ENCODE measurements around the gene LSM4.

LSM4 gene

DNA sequence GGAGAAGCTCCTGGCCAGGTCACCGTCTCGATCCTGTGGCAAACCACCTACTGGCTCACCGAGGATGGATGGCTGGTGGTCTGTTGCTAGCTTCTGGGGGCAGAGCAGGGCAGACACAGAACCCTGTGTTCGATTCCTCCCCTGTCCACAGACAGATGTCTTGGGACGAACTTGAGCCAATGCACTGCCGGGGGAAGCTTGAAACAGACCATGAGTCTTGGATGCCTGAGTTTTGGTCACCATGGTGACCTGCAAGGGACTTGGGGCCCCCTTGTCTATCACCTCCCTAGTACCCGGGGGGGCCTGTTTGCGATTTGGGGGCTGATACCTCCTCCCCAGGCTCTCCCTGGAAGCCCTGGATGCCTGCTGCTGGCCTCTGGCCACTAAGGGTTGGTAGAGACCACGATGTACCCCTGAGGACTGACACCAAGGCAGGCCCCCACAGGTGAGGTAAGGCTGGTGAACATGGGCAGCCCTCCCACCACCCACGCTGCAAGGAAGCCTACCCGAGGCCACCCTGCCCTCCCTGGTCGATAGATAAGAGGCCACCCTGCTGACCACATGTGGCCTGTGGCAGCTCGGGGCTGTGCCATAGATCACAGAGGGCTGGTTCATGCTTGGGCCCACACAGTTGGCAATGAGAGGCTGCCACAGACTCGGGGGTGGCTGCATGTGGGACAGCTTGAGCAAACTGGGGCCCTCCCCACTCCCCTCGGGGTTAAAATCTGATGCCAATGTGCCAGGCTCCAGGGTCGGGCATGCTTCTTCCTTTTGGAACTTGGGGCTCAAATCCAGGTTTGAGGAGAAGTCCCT lies 59.3 kb downstream of the LSM4 start:
- no peaks in the 10 kb centered on the region for H3K36me3 ChIP-seq (replicated peaks)
- no peaks in the 10 kb centered on the region for H3K9me3 ChIP-seq
- no peaks in the 10 kb centered on the region for H3K27me3 ChIP-seq (ENCODE audit: low read depth)
- in situ Hi-C loops (cut with MboI; ENCODE audit: low sequenced_read_pairs): no loop called here
- DNase-seq (ENCODE audit: low spot score in 2 of 2): no peak
- no peak overlapping the region for H3K4me3 ChIP-seq
- H3K4me1 ChIP-seq: no peaks in the 10 kb centered on the region

DNA sequence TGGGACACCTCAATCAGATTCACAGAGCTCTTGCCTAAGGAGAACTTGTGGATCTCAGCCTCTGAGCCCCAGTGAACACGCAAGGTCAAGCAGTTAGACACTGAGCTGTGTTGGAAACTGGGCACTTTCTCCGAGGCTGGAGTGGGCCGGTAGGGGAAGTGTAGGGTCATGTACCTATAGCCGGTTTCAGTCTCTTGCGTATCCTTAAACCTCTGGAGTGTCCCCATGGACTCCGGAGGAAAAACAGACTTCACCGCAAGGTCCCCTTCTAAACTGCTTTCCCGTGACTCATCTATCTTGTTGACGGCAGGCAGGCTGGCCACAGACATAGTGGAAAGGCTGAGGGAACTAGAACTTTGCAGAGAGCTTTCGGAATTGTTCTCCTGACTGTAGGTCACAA lies 60.0 kb downstream of the LSM4 start:
- no peak overlapping the region for H3K4me3 ChIP-seq
- no peaks in the 10 kb centered on the region for H3K4me1 ChIP-seq
- no peaks in the 10 kb centered on the region for H3K36me3 ChIP-seq (replicated peaks)
- DNase-seq (ENCODE audit: low spot score in 2 of 2): no peak
- in situ Hi-C loops (cut with MboI; ENCODE audit: low sequenced_read_pairs): no loop called here
- no peaks in the 10 kb centered on the region for H3K27me3 ChIP-seq (ENCODE audit: low read depth)
- H3K9me3 ChIP-seq: no peaks in the 10 kb centered on the region

DNA sequence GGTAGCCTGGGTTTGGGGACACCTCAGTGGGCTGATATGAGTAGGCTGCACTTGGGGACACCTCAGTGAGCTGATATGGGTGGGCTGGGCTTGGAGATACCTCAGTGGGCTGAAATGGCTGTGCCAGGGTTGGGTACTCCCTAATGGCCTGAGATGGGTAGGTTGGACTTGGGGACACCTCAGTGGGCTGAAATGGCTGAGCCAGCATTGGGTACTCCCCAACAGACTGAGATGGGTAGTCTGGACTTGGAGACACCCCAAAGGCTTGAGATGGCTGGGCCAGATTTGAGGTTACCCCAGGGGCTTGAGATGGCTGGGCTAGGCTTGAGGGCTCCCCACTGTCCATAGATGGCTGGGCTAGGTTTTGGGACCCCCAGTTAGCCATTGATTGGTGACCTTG lies 60.7 kb downstream of the LSM4 start:
- H3K36me3 ChIP-seq (replicated peaks): no peaks in the 10 kb centered on the region
- no peaks in the 10 kb centered on the region for H3K27me3 ChIP-seq (ENCODE audit: low read depth)
- no peaks in the 10 kb centered on the region for H3K4me1 ChIP-seq
- in situ Hi-C loops (cut with MboI; ENCODE audit: low sequenced_read_pairs): no loop called here
- no peaks in the 10 kb centered on the region for H3K9me3 ChIP-seq
- DNase-seq (ENCODE audit: low spot score in 2 of 2): no peak
- H3K4me3 ChIP-seq: no peak overlapping the region

DNA sequence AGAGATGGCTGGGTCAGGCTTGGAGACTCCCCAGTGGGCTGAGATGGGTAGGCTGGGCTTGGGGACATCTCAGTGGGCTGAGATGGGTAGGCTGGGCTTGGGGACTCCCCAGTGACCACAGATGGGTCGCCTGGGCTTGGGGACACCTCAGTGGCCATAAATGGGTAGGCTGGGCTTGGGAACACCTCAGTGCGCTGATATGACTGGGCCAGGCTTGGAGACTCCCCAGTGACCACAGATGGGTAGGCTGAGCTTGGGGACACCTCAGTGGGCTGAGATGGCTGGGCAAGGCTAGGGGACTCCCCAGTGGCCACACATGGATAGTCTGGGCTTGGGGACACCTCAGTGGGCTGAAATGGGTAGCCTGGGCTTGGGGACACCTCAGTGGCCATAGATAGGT lies 61.4 kb downstream of the LSM4 start:
- Histone ChIP-seq H3K27me3 (ENCODE audit: low read depth) (no peaks in the 10 kb centered on the region), H3K4me3 (no peak overlapping the region), H3K4me1 (no peaks in the 10 kb centered on the region), H3K36me3 (replicated peaks) (no peaks in the 10 kb centered on the region), H3K9me3 (no peaks in the 10 kb centered on the region)
- in situ Hi-C loops (cut with MboI; ENCODE audit: low sequenced_read_pairs): no loop called here
- no peak for DNase-seq (ENCODE audit: low spot score in 2 of 2)

DNA sequence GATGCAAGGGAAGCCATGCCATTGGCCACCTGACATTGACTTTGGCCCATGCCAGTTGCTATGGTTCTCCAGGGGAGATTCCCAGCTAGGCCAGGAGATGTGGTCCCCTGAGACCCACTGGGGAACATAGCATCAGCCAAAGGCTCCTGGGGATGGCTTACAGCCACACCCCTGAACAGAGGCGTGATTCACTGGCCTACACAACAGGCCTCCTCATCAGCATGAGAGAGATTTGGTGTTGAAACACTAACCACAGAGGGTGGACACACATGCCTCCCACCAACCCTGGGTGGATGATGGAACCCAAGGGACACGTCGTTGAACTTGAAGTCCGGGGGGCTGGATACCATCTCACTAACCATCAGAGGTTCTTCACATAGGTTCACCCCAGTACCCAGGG lies 63.0 kb downstream of the LSM4 start:
- in situ Hi-C loops (cut with MboI; ENCODE audit: low sequenced_read_pairs): loop anchor here (10.0 kb wide), 1 partner anchor 235 kb away; no protein-coding TSS in a partner anchor
- no peak overlapping the region for H3K4me3 ChIP-seq
- DNase-seq (ENCODE audit: low spot score in 2 of 2): no peak
- no peaks in the 10 kb centered on the region for H3K36me3 ChIP-seq (replicated peaks)
- H3K4me1 ChIP-seq: no peaks in the 10 kb centered on the region
- peaks cover under 1% of the 10 kb centered on the region; the same call in 1 of the 2 replicates for H3K27me3 ChIP-seq (ENCODE audit: low read depth)
- no peaks in the 10 kb centered on the region for H3K9me3 ChIP-seq

DNA sequence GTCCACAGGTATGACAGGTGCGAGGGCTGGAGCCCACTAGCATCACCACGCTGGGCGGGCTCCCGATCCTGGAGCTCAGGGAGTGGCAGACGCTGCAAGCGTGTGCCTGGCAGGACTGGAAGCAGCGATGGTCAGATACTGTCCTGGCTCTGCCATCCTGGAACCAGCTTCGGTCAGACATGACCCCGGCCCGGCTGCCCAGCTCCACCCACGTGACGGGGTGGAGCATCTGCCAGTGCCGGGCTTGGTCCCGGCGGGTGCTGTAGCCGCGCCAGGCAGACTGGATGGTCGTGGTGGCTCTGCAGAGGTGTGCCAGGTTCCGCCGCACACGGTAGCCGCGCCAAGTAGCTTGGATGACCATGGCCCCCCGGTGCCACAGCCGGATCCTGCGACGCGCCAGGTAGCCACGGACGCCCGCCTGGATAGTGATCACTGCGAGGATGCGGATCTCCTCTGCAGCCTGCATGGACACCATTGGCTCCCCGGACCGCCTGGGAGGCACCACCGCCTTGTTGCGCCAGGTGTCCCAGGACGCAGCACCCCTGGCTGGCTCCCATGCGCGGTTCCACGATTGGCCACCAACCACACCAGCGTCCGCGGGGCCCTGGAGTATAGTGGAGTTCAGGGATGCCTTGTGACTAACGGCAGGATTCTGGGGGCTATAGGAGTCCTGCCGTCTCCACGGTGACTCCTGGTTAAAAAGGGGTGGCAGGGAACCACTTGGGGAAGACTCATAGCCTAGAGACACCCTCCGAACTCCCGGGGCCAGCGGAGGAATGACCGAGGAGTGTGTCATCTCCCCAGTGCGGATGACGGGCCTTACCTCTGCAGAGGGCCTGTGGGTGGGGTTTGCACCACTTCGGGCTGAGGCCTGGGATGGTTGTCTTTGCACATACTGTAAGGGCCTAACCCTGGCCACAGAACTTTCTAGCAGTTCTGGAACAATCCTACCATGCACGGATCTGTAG lies 65.1 kb downstream of the LSM4 start:
- in situ Hi-C loops (cut with MboI; ENCODE audit: low sequenced_read_pairs): loop anchor here (10.0 kb wide), 1 partner anchor 233 kb away; no protein-coding TSS in a partner anchor
- H3K9me3 ChIP-seq: no peaks in the 10 kb centered on the region
- no peak overlapping the region for H3K4me3 ChIP-seq
- DNase-seq (ENCODE audit: low spot score in 2 of 2): no peak
- H3K36me3 ChIP-seq (replicated peaks): no peaks in the 10 kb centered on the region
- no peaks in the 10 kb centered on the region for H3K4me1 ChIP-seq
- peaks cover 3% of the 10 kb centered on the region; the same call in 1 of the 2 replicates for H3K27me3 ChIP-seq (ENCODE audit: low read depth)
